ENCODE measurements around the gene SPRR4. TPM values are rescaled to one million over a fixed set of nuclear protein-coding genes. Genes with fewer than 3 reads are reported as not detected.

The SPRR4 gene
- polyA plus RNA-seq, 1 donor (not counting 4 experiments of a cell fraction or from before 2014, with no cell fraction given): 1.9 TPM

DNA sequence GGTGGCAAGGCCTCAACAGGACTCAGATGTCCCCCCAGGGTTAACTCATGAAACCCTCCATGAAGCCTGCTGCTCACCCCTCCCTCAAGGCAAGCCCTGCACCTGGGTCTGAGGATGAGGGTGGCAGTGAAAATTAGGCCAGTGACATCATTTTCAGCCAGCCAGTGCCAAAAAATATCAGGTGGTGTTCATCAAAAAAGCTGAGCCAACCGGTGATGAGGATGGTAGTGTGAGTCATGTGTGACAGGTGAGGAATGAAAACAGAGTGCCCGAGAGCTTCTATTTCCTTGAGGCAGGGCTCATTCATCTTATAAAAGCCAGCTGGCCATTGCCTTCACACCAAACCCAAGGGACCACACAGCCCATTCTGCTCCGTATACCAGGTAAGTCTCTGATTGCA is 13.3 kb downstream of the SPRR4 start, which contains the start of gene SPRR1A:
Gene SPRR1A, plus strand, starts transcription at position 339 of the 400 bp plus-strand sequence. CDS start 1,150 bp downstream, outside the sequence.
- H3K4me3 ChIP-seq (ENCODE audit: control insufficient read depth in 2 of 3, extremely low read depth in 1 of 3, insufficient read depth in 2 of 3, low read depth in 1 of 3, low read length in 3 of 3): no peak within 1 kb of the TSS
- H3K9me1 ChIP-seq (ENCODE audit: control insufficient read depth, extremely low read depth, insufficient read depth, low read length): no peaks in the 10 kb centered on the region
- peak; percentile 78 for FAIRE-seq
- no peak within 1 kb of the TSS for H2AFZ ChIP-seq (ENCODE audit: control insufficient read depth, low read length)
- no peaks in the 10 kb centered on the region for H3K27me3 ChIP-seq (ENCODE audit: control insufficient read depth, extremely low read depth, insufficient read depth, low read length)
- peaks cover 4% of the 10 kb centered on the region for H3K4me1 ChIP-seq (ENCODE audit: control insufficient read depth, extremely low read depth, insufficient read depth, low read length)
- dilution Hi-C loops (cut with MboI; ENCODE audit: extremely low pct_ligation_motif_present, low sequenced_read_pairs): no loop called here
- H3K36me3 ChIP-seq (ENCODE audit: control insufficient read depth in 2 of 2, extremely low read depth in 1 of 2, insufficient read depth in 2 of 2, low read length in 2 of 2): no peaks in the 10 kb centered on the region
- H3K9me3 ChIP-seq (ENCODE audit: control insufficient read depth, low read depth, low read length): no peaks in the 10 kb centered on the region
- H3K4me2 ChIP-seq (ENCODE audit: control insufficient read depth, extremely low read depth, insufficient read depth, low read depth, low read length): no peak within 1 kb of the TSS
- no peak within 1 kb of the TSS for H3K9ac ChIP-seq (ENCODE audit: control insufficient read depth, extremely low read depth, insufficient read depth, low read length)
- peak; percentile 62 for DNase-seq (ENCODE audit: low read depth, low spot score)
- H4K20me1 ChIP-seq (ENCODE audit: control insufficient read depth, extremely low read depth, insufficient read depth, low read length): no peaks in the 10 kb centered on the region
- no peak within 1 kb of the TSS for H3K27ac ChIP-seq (ENCODE audit: control insufficient read depth, insufficient read depth, low read length)
- H3K79me2 ChIP-seq (ENCODE audit: control insufficient read depth, insufficient read depth, low read length): no peaks in the 10 kb centered on the region
- no peak for TF ChIP-seq EZH2 (IDR thresholded peaks at IDR 0.05; ENCODE audit: low read length)
- TF ChIP-seq, protein P1, sequence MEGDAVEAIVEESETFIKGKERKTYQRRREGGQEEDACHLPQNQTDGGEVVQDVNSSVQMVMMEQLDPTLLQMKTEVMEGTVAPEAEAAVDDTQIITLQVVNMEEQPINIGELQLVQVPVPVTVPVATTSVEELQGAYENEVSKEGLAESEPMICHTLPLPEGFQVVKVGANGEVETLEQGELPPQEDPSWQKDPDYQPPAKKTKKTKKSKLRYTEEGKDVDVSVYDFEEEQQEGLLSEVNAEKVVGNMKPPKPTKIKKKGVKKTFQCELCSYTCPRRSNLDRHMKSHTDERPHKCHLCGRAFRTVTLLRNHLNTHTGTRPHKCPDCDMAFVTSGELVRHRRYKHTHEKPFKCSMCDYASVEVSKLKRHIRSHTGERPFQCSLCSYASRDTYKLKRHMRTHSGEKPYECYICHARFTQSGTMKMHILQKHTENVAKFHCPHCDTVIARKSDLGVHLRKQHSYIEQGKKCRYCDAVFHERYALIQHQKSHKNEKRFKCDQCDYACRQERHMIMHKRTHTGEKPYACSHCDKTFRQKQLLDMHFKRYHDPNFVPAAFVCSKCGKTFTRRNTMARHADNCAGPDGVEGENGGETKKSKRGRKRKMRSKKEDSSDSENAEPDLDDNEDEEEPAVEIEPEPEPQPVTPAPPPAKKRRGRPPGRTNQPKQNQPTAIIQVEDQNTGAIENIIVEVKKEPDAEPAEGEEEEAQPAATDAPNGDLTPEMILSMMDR (optimal IDR thresholded peaks at IDR 0.05 in 1 of 3, IDR thresholded peaks at IDR 0.05 in 1 of 3, conservative IDR thresholded peaks at IDR 0.05 in 1 of 3; ENCODE audit: extremely low read depth in 1 of 3, insufficient read depth in 2 of 3, low read length in 3 of 3): no peak

DNA sequence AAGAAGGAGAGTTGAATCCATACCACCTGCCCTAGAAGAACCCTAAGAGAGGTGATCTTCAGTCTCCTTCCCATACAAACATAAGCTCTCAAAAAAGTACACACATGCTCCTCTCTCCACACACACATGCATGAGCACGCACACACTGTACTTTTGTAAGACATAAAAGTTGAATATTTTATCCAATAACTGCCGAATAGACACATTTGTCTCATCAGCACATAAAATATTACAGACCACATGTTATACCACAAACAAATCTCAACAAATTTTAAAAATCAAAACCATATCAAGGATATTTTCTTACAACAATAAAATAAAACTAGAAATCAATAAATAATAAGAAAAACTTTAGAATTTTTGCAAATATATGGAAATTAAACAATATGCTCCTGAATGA is 16.1 kb downstream of the SPRR4 start:
- Histone ChIP-seq H3K9me3 (ENCODE audit: control insufficient read depth, low read depth, low read length) (no peaks in the 10 kb centered on the region), H3K9ac (ENCODE audit: control insufficient read depth, extremely low read depth, insufficient read depth, low read length) (no peak overlapping the region), H3K4me1 (ENCODE audit: control insufficient read depth, extremely low read depth, insufficient read depth, low read length) (peaks cover 4% of the 10 kb centered on the region), H3K79me2 (ENCODE audit: control insufficient read depth, insufficient read depth, low read length) (no peaks in the 10 kb centered on the region), H3K9me1 (ENCODE audit: control insufficient read depth, extremely low read depth, insufficient read depth, low read length) (no peaks in the 10 kb centered on the region), H3K4me2 (ENCODE audit: control insufficient read depth, extremely low read depth, insufficient read depth, low read depth, low read length) (no peak overlapping the region), H3K27ac (ENCODE audit: control insufficient read depth, insufficient read depth, low read length) (no peak overlapping the region), H4K20me1 (ENCODE audit: control insufficient read depth, extremely low read depth, insufficient read depth, low read length) (no peaks in the 10 kb centered on the region), H3K4me3 (ENCODE audit: control insufficient read depth in 2 of 3, extremely low read depth in 1 of 3, insufficient read depth in 2 of 3, low read depth in 1 of 3, low read length in 3 of 3) (no peak overlapping the region), H2AFZ (ENCODE audit: control insufficient read depth, low read length) (no peak overlapping the region), H3K36me3 (ENCODE audit: control insufficient read depth in 2 of 2, extremely low read depth in 1 of 2, insufficient read depth in 2 of 2, low read length in 2 of 2) (no peaks in the 10 kb centered on the region), H3K27me3 (ENCODE audit: control insufficient read depth, extremely low read depth, insufficient read depth, low read length) (no peaks in the 10 kb centered on the region)
- DNase-seq (ENCODE audit: low read depth, low spot score): no peak
- dilution Hi-C loops (cut with MboI; ENCODE audit: extremely low pct_ligation_motif_present, low sequenced_read_pairs): no loop called here
- TF ChIP-seq, protein P1 (optimal IDR thresholded peaks at IDR 0.05 in 1 of 3, IDR thresholded peaks at IDR 0.05 in 1 of 3, conservative IDR thresholded peaks at IDR 0.05 in 1 of 3; ENCODE audit: extremely low read depth in 1 of 3, insufficient read depth in 2 of 3, low read length in 3 of 3): no peak
- TF ChIP-seq EZH2 (IDR thresholded peaks at IDR 0.05; ENCODE audit: low read length): no peak
- no peak for FAIRE-seq
